Activated gamma-delta T cell (primary cell): Measurements from ENCODE around the gene MIGA2.

Experiments
- DNase-seq: peaks from one replicate; lab custom pipeline; 2025; lab: John Stamatoyannopoulos, UW

MIGA2 gene

DNA sequence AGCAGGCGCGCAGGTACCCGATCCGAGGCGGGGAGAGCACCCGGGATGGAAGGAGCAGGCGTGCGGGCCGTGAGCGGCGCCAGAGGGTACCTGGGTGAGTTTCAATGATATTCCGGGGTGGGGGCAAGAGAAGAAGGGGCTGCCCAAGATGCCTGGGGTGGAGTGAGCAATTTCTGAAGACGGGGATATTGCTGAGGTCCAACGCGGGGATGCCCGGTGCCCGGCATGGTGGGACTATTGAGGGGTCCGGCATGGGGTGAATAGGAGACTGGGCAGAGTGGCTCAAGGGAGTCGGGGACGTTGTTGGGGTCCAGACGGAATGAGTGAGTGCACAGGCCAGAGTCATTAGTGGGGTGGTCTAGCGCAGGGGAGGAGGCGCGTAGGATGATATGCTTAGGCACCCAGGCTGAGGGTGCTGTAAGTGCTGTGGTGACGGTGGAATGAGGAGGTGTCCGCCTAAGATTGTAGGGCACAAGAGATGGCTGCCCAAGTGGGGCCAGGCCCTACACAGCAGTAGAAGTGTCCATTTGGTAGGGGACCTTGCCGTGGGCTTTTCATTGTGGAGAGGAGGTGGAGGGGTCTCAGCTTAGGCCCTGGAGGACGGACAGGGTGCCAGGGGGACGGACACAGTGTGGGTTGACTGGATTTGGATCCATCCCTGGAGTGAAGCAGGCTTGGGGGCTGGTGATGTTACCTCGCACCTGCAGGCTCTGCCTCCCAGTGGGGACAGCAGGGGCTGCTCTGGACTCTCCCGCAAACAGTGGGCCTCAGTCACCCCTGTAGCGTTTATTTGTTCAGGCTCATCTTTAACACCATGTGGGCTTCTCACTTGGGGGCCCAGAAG, 719 bp downstream of the MIGA2 start:
- peak; percentile 38 for DNase-seq

DNA sequence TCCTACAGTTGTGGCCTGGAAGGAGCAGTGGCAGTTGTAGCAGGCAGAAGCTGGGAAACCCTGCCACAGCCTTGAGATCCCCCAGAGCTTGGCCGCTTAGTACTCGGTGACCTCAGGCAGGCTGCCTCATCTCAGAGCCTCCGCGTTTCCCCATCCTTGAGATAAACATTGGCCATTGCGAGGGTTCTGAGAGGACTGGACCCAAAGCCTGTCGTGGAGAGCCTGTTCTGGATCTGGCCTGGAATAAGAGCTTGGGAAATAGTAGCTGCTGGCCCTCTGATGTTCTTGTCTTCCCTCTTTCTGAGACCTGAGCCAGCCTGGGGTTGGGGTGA, 1.3 kb downstream of the MIGA2 start:
- no peak for DNase-seq

DNA sequence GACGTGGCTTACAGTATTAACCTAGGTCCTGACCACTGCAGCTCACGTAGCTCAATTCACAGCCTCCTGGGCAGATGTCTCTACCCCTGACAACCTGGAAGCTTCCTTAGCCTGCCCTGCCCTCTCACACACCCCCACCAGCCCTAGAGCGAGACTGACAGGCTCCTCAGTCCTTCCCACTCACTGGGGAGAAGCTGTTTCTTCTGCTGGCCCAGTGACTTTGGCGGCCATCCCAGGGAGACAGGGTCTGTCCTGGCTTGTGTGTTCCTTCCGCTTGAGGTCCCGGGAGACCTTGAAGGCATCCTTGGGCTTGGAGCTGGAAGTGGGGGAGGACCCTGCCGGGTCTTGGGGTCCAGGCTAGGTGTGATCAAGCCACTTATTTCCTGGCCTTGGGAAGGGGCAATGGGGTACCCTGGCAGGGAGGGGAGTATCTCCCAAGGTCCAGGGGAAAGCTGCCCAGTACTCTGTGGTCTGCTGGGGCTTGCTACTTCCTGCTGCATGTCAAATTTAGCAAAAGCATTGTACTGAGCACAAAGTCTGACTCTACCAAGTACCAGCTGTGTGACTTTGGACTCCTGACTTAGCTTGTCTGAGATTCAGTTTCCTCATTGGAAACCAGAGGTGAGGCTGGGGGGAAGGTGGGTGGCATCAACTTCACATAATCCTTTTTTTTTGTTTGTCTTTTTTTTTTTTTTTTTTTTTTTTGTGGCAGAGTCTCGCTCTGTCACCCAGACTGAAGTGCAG, 1.9 kb downstream of the MIGA2 start:
- DNase-seq, result no peak

DNA sequence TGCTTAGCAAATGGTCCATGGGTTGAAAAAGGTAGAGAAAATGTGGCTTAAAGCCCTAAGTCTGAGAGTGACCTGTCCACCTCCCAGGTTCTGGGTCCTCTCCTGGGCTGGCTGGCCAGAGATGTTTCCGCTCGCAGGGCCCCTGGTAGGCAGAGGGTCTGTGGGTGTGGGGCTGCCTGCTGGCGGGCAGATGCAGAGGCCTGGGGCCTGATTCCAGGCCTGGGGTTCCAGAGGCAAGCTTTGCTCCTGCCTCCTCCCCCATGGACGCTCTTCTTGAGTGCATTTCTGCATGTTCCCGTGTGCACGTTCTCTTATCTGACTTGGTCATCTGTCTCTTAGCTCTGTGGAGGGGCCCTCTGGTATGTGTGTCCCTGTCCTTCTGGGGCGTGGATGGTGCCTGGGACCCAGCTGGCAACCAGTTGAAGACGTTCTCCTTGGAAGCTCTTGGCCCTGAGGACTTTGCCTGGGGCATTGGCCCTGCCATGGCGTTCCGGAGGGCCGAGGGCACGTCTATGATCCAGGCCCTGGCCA, 3.8 kb downstream of the MIGA2 start:
- DNase-seq, result no peak

- DNase-seq, result no peak
These were observed 5.6 kb downstream of the MIGA2 start for GRCh38 chr9:129042016-129042415.

- no peak for DNase-seq
These were observed 16.2 kb downstream of the MIGA2 start for GRCh38 chr9:129052592-129052991.

DNA sequence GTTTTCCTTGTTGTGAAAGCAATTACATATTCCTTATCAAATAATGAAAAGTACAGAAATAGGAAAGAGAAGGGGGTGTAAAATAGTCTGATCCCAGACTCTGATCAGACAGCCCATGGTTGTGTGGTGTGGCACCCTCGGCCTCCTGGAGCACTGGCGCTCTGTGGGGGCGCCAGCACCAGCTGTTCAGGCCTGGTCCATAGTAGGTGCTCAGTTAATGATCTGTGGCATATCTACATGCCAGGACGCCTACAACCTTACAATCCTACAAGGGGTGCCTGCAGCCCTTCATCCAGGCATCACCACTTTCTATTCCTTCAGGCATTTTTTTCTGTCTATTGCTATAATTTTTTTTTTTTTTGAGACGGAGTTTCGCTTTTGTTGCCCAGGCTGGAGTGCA, 16.6 kb downstream of the MIGA2 start:
- DNase-seq, result no peak

- DNase-seq, result no peak
These were observed 17.9 kb downstream of the MIGA2 start for GRCh38 chr9:129054163-129054851.

DNA sequence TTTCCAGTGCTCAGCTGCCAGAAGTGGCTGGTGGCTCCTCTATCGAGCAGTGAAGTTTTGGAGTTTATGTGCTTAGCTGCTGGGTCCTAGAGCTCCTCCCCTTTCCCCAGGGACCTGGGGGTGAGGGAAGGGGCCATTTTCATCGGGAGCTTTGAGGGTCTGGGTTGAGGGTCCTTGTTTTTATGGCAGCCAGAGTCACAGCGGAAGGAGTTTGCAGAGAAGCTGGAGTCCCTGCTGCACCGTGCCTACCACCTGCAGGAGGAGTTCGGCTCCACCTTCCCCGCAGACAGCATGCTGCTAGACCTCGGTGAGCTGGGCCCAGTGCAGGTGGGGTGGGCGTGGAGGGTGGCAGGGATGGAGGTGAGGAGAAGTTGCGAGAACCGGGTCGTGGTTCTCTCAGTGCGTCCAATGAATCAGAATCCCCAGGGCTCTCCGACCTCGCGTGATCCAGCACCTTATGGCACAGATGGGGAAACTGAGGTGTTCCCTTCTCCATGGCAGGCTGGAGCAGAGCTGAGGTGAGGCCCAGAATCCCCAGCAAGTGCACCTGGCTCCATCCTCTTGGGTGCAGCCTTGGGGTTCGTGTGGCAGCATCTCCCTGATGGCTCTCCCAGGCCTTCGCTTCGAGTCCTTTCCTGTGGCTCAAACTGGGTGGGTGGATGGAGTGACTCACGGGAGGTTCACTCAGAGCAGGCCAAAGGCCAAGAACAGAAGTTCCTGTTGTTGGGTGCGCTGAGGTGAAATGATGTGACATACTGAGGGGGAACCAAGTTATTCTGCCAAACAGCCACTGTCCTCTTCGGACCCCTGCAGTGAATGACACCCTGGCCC, 22.8 kb downstream of the MIGA2 start:
- DNase-seq, result no peak

DNA sequence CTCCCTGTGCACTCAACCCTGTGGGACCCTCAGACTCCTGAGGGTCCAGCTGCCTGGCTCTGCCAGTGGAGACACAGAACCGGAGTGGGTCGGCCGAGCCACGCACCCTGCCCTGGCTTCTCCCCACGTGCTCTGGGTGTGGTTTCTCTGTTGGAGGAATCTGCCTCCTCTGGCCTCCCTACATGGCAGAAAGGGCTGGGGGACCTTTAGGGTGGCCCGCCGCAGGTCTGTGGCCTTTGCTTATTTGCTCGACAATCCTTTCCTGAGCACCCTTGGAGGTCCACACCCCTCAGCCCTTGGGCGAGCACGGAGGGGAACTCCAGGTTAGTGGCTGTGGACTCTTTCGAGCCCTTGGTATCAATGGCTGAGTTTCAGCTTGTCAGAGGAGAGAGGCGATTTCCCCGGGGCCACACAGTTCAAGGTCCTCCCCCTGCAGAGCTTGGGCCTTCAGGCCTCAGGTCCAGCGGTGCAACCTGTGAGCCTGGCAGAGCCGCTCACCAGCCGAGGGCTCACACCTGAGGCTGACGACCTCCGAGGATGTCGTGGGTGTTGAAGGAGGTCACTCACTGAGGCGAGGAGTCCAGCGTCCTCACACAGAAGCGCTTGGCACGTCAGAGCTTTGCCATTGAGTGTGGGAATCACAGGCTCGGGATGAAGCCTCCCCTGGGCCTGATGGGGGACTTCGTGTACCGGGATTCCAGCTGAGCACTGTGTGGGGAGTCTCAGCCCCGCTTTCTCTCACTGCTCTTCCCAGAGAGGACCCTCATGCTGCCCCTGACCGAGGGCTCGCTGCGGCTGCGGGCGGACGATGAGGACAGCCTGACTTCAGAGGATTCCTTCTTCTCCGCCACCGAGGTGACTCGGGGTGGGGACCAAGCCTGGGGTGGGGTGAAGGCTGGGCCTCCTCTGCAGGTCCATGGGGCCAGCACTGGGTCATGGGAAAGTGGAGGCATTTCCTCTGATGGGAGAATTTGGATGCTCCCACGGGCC, 23.7 kb downstream of the MIGA2 start:
- DNase-seq, result no peak

DNA sequence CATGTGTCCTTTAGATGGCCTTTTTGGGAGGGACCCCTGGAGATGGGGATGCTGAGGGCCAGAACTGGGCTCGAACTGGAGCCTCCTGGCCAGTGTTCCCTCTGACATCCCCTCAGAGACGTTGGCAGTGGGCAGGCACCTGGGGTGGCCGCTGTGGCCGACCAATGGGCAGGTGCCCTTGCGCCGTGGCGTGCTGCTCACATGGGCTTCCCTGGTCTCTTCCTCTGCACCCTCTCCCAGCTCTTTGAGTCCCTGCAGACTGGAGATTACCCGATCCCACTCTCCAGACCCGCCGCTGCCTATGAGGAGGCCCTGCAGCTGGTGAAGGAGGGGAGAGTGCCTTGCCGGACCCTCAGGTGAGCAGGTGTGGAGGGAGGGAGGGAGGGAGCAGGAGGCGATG, 24.6 kb downstream of the MIGA2 start:
- DNase-seq, result no peak

GRCh38 chr9:129063061-129063460, 26.6 kb downstream of the MIGA2 start:
- no peak for DNase-seq

- no peak for DNase-seq
These were observed 28.1 kb downstream of the MIGA2 start for GRCh38 chr9:129064499-129064908.

- no peak for DNase-seq
These were observed 31.7 kb downstream of the MIGA2 start for GRCh38 chr9:129068110-129068509.

DNA sequence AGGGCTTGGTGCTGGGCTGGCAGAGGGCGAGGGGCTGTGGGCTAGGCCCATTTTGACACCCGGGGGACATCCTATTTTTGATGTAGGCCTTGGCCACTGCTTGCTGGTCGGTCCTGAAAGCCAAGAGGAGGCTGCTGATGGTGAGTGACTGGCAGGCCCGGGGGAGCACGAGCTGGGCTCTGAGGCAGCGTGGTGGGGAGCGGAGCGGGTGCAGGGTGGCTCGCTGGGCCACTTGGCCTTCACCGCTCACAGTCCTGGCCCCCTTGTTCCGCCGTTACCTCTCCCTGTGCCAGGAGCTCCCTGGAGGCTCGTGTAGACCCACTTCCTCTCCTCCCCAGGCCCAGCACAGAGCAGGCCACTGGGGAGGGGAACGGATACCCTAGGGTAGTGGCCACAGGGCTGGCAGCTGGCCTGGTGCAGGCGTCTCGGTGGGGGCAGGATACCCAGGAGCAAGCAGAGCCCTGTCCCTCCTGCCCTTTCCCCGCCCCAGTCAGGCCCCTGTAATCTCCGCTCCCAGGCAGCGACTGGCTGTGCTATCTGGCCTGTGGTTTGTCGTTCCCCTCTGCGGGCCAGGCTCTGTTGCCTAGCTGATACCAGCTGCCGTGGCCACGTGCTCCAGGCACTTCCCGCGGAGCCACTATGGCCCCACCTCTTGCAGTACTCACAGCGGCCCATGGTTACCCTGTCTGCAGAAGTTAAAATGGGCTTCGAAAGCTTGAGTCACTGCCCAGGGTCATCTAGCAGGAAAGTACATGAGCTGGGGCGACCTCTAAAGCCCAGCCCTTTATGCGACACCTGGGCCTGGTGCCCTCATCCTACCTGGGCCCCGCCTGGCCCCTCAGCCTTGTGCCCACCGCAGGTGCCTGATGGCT, 32.8 kb downstream of the MIGA2 start:
- DNase-seq, result peak; percentile 33

DNA sequence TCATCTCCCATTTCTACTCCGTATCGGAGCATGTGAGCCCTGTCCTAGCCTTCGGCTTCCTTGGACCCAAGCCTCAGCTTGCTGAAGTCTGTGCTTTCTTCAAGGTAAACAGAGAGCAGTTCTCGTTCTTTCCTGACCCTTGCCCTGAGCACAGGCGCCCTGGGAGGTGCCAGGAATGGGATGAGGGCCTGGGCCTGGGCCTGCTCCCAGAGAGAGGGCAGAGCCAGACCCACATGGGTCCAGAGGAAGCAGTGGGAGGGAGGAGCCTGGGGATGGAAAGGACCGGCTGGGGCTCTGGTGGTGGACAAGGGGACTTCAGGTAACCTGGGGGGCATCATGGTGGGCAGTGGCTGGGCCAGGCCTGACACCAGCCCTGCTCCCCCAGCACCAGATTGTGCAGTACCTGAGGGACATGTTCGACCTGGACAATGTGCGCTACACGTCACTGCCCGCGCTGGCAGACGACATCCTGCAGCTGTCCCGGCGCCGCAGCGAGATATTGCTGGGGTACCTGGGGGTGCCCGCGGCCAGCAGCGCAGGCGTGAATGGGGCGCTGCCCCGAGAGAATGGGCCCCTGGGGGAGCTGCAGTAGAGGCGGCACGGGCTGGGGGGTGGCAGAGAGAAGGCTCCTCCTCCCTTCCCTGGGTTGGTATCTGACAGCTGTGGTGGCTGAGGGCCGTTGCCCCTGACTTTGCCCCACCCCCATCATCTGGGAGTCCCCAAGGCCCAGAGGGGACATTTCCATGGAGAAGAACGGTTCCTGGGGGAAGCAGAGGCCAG, 33.6 kb downstream of the MIGA2 start:
- DNase-seq, result no peak

GRCh38 chr9:129070696-129071525, 34.5 kb downstream of the MIGA2 start:
- no peak for DNase-seq
